G401 (cell line): ENCODE measurements around the gene ZNF76. TPM values are rescaled to one million over a fixed set of nuclear protein-coding genes. Genes with fewer than 3 reads are reported as not detected.

Source experiments
- DNase-seq: peaks from one replicate; pipeline ENCODE4 v3.0.0-alpha.2; 2015; ENCODE audit warnings: low spot score
- in situ Hi-C: cut with HindIII; loops from 2 replicates; pipeline ENCODE4 v1.10.0; 2016; ENCODE audit warnings: low sequenced_read_pairs, mixed read lengths
- total RNA-seq: library from RNA; depleted of rRNA; stranded (reverse); fragments of >200 nt; shearing (Covaris generic); gene quantifications from 2 replicates; pipeline ENCODE4 v1.2.3, GENCODE V29; 2014

The ZNF76 gene
- total RNA-seq, 1 experiment from 2014 or later = 26.0 TPM

- DNase-seq = no peak
- in situ Hi-C loops = no loop called here
Observed at GRCh38 chr6:35231563-35231962, 28.0 kb upstream of the ZNF76 start.

GRCh38 chr6:35234901-35235300 is 24.6 kb upstream of the ZNF76 start:
- in situ Hi-C loops = no loop called here
- DNase-seq = no peak

GRCh38 chr6:35236223-35236622 is 23.3 kb upstream of the ZNF76 start:
- in situ Hi-C loops = no loop called here

GRCh38 chr6:35237476-35237875 is 22.1 kb upstream of the ZNF76 start:
- in situ Hi-C loops = no loop called here

More at GRCh38 chr6:35236223-35236622, 23.3 kb upstream of the ZNF76 start:
- no peak for DNase-seq

GRCh38 chr6:35238843-35239289 is 20.7 kb upstream of the ZNF76 start:
- in situ Hi-C loops = no loop called here
- no peak for DNase-seq

More at GRCh38 chr6:35237476-35237875, 22.1 kb upstream of the ZNF76 start:
- DNase-seq = no peak

- in situ Hi-C loops = no loop called here
- DNase-seq = no peak
Observed at GRCh38 chr6:35239581-35239980, 20.0 kb upstream of the ZNF76 start.

GRCh38 chr6:35240838-35241801 is 18.4 kb upstream of the ZNF76 start:
- in situ Hi-C loops = no loop called here

GRCh38 chr6:35242486-35242885 is 17.0 kb upstream of the ZNF76 start:
- in situ Hi-C loops = no loop called here
- DNase-seq = no peak

More at GRCh38 chr6:35240838-35241801, 18.4 kb upstream of the ZNF76 start:
- DNase-seq = peak; percentile 82

GRCh38 chr6:35242906-35243305 is 16.6 kb upstream of the ZNF76 start:
- in situ Hi-C loops = no loop called here
- no peak for DNase-seq

- DNase-seq = no peak
- in situ Hi-C loops = no loop called here
Observed at GRCh38 chr6:35243386-35243958, 16.1 kb upstream of the ZNF76 start.

- no peak for DNase-seq
- in situ Hi-C loops = no loop called here
Observed at GRCh38 chr6:35244551-35244950, 15.0 kb upstream of the ZNF76 start.

- in situ Hi-C loops = no loop called here
Observed at GRCh38 chr6:35247642-35248231, 11.8 kb upstream of the ZNF76 start.

GRCh38 chr6:35248300-35248699 is 11.2 kb upstream of the ZNF76 start:
- no peak for DNase-seq
- in situ Hi-C loops = no loop called here

More at GRCh38 chr6:35247642-35248231, 11.8 kb upstream of the ZNF76 start:
- DNase-seq = no peak

- in situ Hi-C loops = no loop called here
Observed at GRCh38 chr6:35248965-35249364, 10.6 kb upstream of the ZNF76 start.

GRCh38 chr6:35251949-35252348 is 7.6 kb upstream of the ZNF76 start:
- in situ Hi-C loops = no loop called here
- no peak for DNase-seq

More at GRCh38 chr6:35248965-35249364, 10.6 kb upstream of the ZNF76 start:
- DNase-seq = no peak

- in situ Hi-C loops = no loop called here
Observed at GRCh38 chr6:35253249-35253648, 6.3 kb upstream of the ZNF76 start.

GRCh38 chr6:35258336-35258735 is 1.2 kb upstream of the ZNF76 start:
- in situ Hi-C loops = no loop called here
- no peak for DNase-seq

More at GRCh38 chr6:35253249-35253648, 6.3 kb upstream of the ZNF76 start:
- DNase-seq = no peak

- no peak for DNase-seq
- in situ Hi-C loops = no loop called here
Observed at GRCh38 chr6:35258858-35259193, 709 bp upstream of the ZNF76 start.

GRCh38 chr6:35259948-35260590 is 534 bp downstream of the ZNF76 start:
- in situ Hi-C loops = no loop called here
- DNase-seq = peak; percentile 69
